HepG2 (cell line): ENCODE data around the gene EIF4A3. TPM values are rescaled to one million over a fixed set of nuclear protein-coding genes. Genes with fewer than 3 reads are reported as not detected.

Experiments
- ATAC-seq: fragments of 200-7000 bp; cut with Tn5 transposase; 3 replicates; pipeline ENCODE4 v1.9.1; 2020; ENCODE audit warnings: mild to moderate bottlenecking, moderate library complexity
- BruUV-seq: library from RNA; stranded (reverse); fragments of 400-500 nt; replicated peaks from 2 replicates; lab custom pipeline; 2021; lab: Mats Ljungman, UMichigan
- CTCF ChIA-PET: fragments of 300-600 bp; formaldehyde crosslinking; extraction: SDS; loops from one replicate; lab custom pipeline; 2021; ENCODE audit warnings: low total read pairs, inconsistent platforms, low intra/inter-chr PET ratio; lab: Yijun Ruan, JAX
- POLR2A ChIA-PET: fragments of 350-600 bp; sonication (Branson Sonifier 250); formaldehyde crosslinking; loops from one replicate; lab custom pipeline; 2020; ENCODE audit warnings: antibody characterized with exemption, inconsistent platforms; lab: Yijun Ruan, JAX
- DNase-seq: peaks from one replicate; pipeline ENCODE4 v3.0.0-alpha.2; 2015; ENCODE audit warnings: low spot score
- FAIRE-seq: peaks from 3 replicates; lab custom pipeline; 2011; peaks lifted over from hg19 to GRCh38; lab: Jason Lieb, UNC
- H2AFZ ChIP-seq: one replicate; pipeline ENCODE4 v1.6.1; 2011; ENCODE audit warnings: low read length, inconsistent platforms
- H3K27ac ChIP-seq: fragments of 300-600 bp; 3 replicates; pipeline ENCODE4 v1.8.0; 2011; ENCODE audit warnings: mixed run types, mild to moderate bottlenecking, mixed read lengths, low read length, inconsistent platforms; ENCODE audit not compliant: insufficient read depth; ENCODE audit errors: extremely low read length
- H3K27me3 ChIP-seq, 2 experiments: fragments of 200-600 bp in 1 of 2; 2 replicates in 1 of 2; 3 replicates in 1 of 2; pipeline versions ENCODE4 v1.6.0 to v1.8.0; 2011; ENCODE audit warnings: low read length in 2 of 2, mild to moderate bottlenecking in 2 of 2, moderate library complexity in 2 of 2, inconsistent platforms in 1 of 2; ENCODE audit not compliant: insufficient read depth in 2 of 2, control insufficient read depth in 1 of 2
- H3K36me3 ChIP-seq, 2 experiments: fragments of 200-600 bp in 1 of 2; replicated peaks in 1 of 2; 2 replicates in 1 of 2; 3 replicates in 1 of 2; pipeline versions ENCODE4 v1.5.1 to v1.8.0; 2011; ENCODE audit warnings: low read length in 2 of 2, inconsistent platforms in 1 of 2; ENCODE audit not compliant: insufficient read depth in 2 of 2, control insufficient read depth in 1 of 2
- H3K4me1 ChIP-seq: 2 replicates; pipeline ENCODE4 v1.5.1; 2012; ENCODE audit warnings: low read length, inconsistent platforms; ENCODE audit not compliant: insufficient read depth
- H3K4me2 ChIP-seq: 2 replicates; pipeline ENCODE4 v1.6.0; 2011; ENCODE audit warnings: low read depth, low read length, inconsistent platforms
- H3K4me3 ChIP-seq, 3 experiments: fragments of 200-600 bp in 1 of 3; sonication (generic), shearing (Covaris generic) in 1 of 3; replicated peaks in 1 of 3; 2 replicates each; pipeline ENCODE4 v1.5.1; 2011 to 2016; ENCODE audit warnings: low read length in 3 of 3, inconsistent platforms in 2 of 3, low read depth in 2 of 3, mild to moderate bottlenecking in 2 of 3, control low read depth in 1 of 3, mixed read lengths in 1 of 3; ENCODE audit not compliant: insufficient read depth in 1 of 3
- H3K79me2 ChIP-seq: one replicate; pipeline ENCODE4 v1.6.1; 2011; ENCODE audit warnings: low read length, inconsistent platforms; ENCODE audit not compliant: insufficient read depth
- H3K9ac ChIP-seq: 2 replicates; pipeline ENCODE4 v1.6.0; 2011; ENCODE audit warnings: mild to moderate bottlenecking, low read depth, low read length, inconsistent platforms; ENCODE audit not compliant: insufficient read depth
- H3K9me3 ChIP-seq: 2 replicates; pipeline ENCODE4 v1.5.1; 2012; ENCODE audit warnings: mild to moderate bottlenecking, low read length
- H4K20me1 ChIP-seq: 2 replicates; pipeline ENCODE4 v1.6.0; 2011; ENCODE audit warnings: inconsistent platforms, mild to moderate bottlenecking, low read length, moderate library complexity; ENCODE audit not compliant: insufficient read depth
- CAMTA2 ChIP-seq: sonication (generic); formaldehyde crosslinking; IDR thresholded peaks from 2 replicates; pipeline ENCODE4 v1.4.0; 2020; ENCODE audit warnings: mild to moderate bottlenecking, missing genetic modification reagents, borderline replicate concordance
- FOXM1 ChIP-seq: sonication (generic); formaldehyde crosslinking; IDR thresholded peaks from 2 replicates; pipeline ENCODE4 v1.5.0; 2020; ENCODE audit warnings: missing genetic modification reagents
- HIVEP1 ChIP-seq: sonication (generic); formaldehyde crosslinking; IDR thresholded peaks from 2 replicates; pipeline ENCODE4 v1.4.0; 2020; ENCODE audit warnings: mild to moderate bottlenecking, missing genetic modification reagents
- MTA1 ChIP-seq: sonication (generic); formaldehyde crosslinking; IDR thresholded peaks from 2 replicates; pipeline ENCODE4 v1.4.0; 2020; ENCODE audit warnings: missing genetic modification reagents, mild to moderate bottlenecking, borderline replicate concordance
- MYC ChIP-seq: sonication (generic); formaldehyde crosslinking; IDR thresholded peaks from 2 replicates; pipeline ENCODE4 v1.9.0; 2021; ENCODE audit warnings: missing genetic modification reagents, borderline replicate concordance
- PHF20 ChIP-seq: sonication (generic); formaldehyde crosslinking; IDR thresholded peaks from 2 replicates; pipeline ENCODE4 v1.5.0; 2020; ENCODE audit warnings: mild to moderate bottlenecking, missing genetic modification reagents
- ZEB1 ChIP-seq: IDR thresholded peaks from 2 replicates; pipeline ENCODE4 v1.6.1; 2012; ENCODE audit warnings: mild to moderate bottlenecking, low read depth, inconsistent platforms; ENCODE audit not compliant: insufficient replicate concordance
- ZNF816 ChIP-seq: sonication (generic); formaldehyde crosslinking; IDR thresholded peaks from 2 replicates; pipeline ENCODE4 v1.8.0; 2022; ENCODE audit warnings: missing genetic modification reagents, mild to moderate bottlenecking, borderline replicate concordance
- WGBS: methylation state at CpG from one replicate; pipeline ENCODE4 v1.1.6; 2017; ENCODE audit warnings: low lambda C conversion rate; 5-methylcytosine and 5-hydroxymethylcytosine counted together
- in situ Hi-C: cut with HindIII; loops from 2 replicates; pipeline ENCODE4 v1.10.0; 2017; ENCODE audit warnings: low pct_unique_long_range_greater_than_20kb; ENCODE audit not compliant: extremely low pct_ligation_motif_present
- intact Hi-C: fragments of 100-400 bp; cut with micrococcal nuclease; formaldehyde crosslinking; loops from one replicate; pipeline ENCODE4 v1.10.0; 2022; ENCODE audit not compliant: unreplicated experiment
- polyA plus RNA-seq, 8 experiments: library from polyadenylated mRNA; depleted of rRNA in 3 of 8; stranded (reverse) in 7 of 8; unstranded in 1 of 8; fragments of >200 nt; fragmentation: Illumina TruSeq in 4 of 8; extraction: Trizol in 4 of 8; gene quantifications; 2 replicates each; pipeline versions ENCODE4 v1.2.1 to v1.2.3, GENCODE V29; 2011 to 2016; ENCODE audit warnings: low read depth in 4 of 8, missing spikeins in 1 of 8, mixed read lengths in 1 of 8; ENCODE audit not compliant: insufficient read depth in 1 of 8
- total RNA-seq, 5 experiments: library from RNA; depleted of rRNA; stranded (reverse); fragments of >200 nt; fragmentation: Illumina TruSeq; extraction: Trizol; gene quantifications; 2 replicates each; pipeline ENCODE4 v1.2.3, GENCODE V29; 2016; ENCODE audit warnings: low read depth in 1 of 5
- TF ChIP-seq, protein P1 (sequence below): sonication (generic); formaldehyde crosslinking; IDR thresholded peaks from 2 replicates; pipeline ENCODE4 v1.8.0; 2022; ENCODE audit warnings: missing genetic modification reagents, mild to moderate bottlenecking, borderline replicate concordance
- TF ChIP-seq, protein P2 (sequence below): sonication (generic); formaldehyde crosslinking; IDR thresholded peaks from 2 replicates; pipeline ENCODE4 v1.4.0; 2020; ENCODE audit warnings: mild to moderate bottlenecking, missing genetic modification reagents
- TF ChIP-seq, protein P3 (sequence below): fragments of 450-650 bp; IDR thresholded peaks from 2 replicates; pipeline ENCODE4 v1.6.1; 2016
- TF ChIP-seq, protein P4 (sequence below): sonication (generic); formaldehyde crosslinking; conservative IDR thresholded peaks from 2 replicates; pipeline ENCODE4 v1.8.1; 2023; ENCODE audit warnings: missing genetic modification reagents

EIF4A3 gene
- total and polyA plus RNA-seq, 2 of the 13 experiments (the other 11 are each of a cell fraction or from before 2014, with no cell fraction given): 145 to 187 TPM

DNA sequence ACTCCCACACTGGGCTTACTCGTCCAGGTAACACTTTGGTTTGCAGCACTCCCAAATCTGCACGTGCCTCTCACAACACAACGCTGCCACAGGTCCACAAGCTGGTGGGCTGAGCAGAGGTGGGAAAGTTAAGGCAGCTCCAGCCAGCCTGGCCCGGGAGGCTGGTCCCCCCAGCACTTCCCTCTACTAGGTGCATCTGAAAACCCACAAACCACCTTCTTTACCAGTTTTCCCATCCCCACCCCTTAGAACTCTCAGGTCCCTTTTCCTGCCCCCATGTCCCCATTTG lies 46.9 kb downstream of the EIF4A3 start:
- peak overlapping the region in 1 of 3 experiments; percentile 7; a peak in 1 of 6 replicates for H3K4me3 ChIP-seq
- H3K79me2 ChIP-seq: peaks cover 9% of the 10 kb centered on the region
- no peaks in the 10 kb centered on the region for H4K20me1 ChIP-seq
- no peak for DNase-seq
- H3K9me3 ChIP-seq: no peaks in the 10 kb centered on the region
- no peak for ATAC-seq
- 55% methylated on average over 4 of the region's 4 CpGs for WGBS
- H3K27ac ChIP-seq: no peak overlapping the region
- ChIA-PET CTCF (no interaction called here), POLR2A (no interaction called here)
- TF ChIP-seq, protein P1, sequence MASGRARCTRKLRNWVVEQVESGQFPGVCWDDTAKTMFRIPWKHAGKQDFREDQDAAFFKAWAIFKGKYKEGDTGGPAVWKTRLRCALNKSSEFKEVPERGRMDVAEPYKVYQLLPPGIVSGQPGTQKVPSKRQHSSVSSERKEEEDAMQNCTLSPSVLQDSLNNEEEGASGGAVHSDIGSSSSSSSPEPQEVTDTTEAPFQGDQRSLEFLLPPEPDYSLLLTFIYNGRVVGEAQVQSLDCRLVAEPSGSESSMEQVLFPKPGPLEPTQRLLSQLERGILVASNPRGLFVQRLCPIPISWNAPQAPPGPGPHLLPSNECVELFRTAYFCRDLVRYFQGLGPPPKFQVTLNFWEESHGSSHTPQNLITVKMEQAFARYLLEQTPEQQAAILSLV: no peak
- TF ChIP-seq, protein P2, sequence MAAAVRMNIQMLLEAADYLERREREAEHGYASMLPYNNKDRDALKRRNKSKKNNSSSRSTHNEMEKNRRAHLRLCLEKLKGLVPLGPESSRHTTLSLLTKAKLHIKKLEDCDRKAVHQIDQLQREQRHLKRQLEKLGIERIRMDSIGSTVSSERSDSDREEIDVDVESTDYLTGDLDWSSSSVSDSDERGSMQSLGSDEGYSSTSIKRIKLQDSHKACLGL (CRISPR knock-in tag): 0 out of 2 replicates have a peak, but pooled peaks have one; percentile 20
- TF ChIP-seq, protein P3, sequence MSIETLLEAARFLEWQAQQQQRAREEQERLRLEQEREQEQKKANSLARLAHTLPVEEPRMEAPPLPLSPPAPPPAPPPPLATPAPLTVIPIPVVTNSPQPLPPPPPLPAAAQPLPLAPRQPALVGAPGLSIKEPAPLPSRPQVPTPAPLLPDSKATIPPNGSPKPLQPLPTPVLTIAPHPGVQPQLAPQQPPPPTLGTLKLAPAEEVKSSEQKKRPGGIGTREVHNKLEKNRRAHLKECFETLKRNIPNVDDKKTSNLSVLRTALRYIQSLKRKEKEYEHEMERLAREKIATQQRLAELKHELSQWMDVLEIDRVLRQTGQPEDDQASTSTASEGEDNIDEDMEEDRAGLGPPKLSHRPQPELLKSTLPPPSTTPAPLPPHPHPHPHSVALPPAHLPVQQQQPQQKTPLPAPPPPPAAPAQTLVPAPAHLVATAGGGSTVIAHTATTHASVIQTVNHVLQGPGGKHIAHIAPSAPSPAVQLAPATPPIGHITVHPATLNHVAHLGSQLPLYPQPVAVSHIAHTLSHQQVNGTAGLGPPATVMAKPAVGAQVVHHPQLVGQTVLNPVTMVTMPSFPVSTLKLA: no peak
- TF ChIP-seq PHF20 (CRISPR knock-in tag) (no peak), MTA1 (CRISPR knock-in tag) (no peak), ZNF816 (CRISPR knock-in tag) (no peak), FOXM1 (CRISPR knock-in tag) (no peak), CAMTA2 (CRISPR knock-in tag) (0 out of 2 replicates have a peak, but pooled peaks have one; percentile 50), MYC (0 out of 2 replicates have a peak, but pooled peaks have one; percentile 18), ZEB1 (no peak), HIVEP1 (CRISPR knock-in tag) (0 out of 2 replicates have a peak, but pooled peaks have one; percentile 29)
- TF ChIP-seq, protein P4, sequence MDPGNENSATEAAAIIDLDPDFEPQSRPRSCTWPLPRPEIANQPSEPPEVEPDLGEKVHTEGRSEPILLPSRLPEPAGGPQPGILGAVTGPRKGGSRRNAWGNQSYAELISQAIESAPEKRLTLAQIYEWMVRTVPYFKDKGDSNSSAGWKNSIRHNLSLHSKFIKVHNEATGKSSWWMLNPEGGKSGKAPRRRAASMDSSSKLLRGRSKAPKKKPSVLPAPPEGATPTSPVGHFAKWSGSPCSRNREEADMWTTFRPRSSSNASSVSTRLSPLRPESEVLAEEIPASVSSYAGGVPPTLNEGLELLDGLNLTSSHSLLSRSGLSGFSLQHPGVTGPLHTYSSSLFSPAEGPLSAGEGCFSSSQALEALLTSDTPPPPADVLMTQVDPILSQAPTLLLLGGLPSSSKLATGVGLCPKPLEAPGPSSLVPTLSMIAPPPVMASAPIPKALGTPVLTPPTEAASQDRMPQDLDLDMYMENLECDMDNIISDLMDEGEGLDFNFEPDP (CRISPR knock-in tag): 0 out of 2 replicates have a peak, but pooled peaks have one; percentile 87
- H3K27me3 ChIP-seq: peaks cover 5 to 41% of the 10 kb centered on the region in 2 experiments; a peak in 4 of 5 replicates
- H3K36me3 ChIP-seq: no peaks in the 10 kb centered on the region
- H3K4me2 ChIP-seq: peak overlapping the region; percentile 89
- H2AFZ ChIP-seq: peak overlapping the region; percentile 44
- in situ Hi-C loops (no loop called here), intact Hi-C loops (no loop called here)
- no peak overlapping the region for H3K9ac ChIP-seq
- peaks cover 49% of the 10 kb centered on the region for H3K4me1 ChIP-seq
- no TSS peak for BruUV-seq
- FAIRE-seq: no peak
